Breast epithelium (tissue), 4 donors: Measurements from ENCODE around the gene PAIP2. TPM values are rescaled to one million over a fixed set of nuclear protein-coding genes. Genes with fewer than 3 reads are reported as not detected.
A peak's percentile ranks its signal among the peaks of the same experiment; 100 is the strongest.

Experiments used
- DNase-seq, 2 donors: peaks; one replicate each; pipeline ENCODE4 v3.0.0-alpha.2; 2019; ENCODE audit warnings: low spot score in 2 of 2
- H3K27ac ChIP-seq, 2 donors: fragments of 200-600 bp; sonication (generic) in 1 of 2; one replicate each; pipeline ENCODE4 v1.5.1; 2016 to 2019; ENCODE audit warnings: mild to moderate bottlenecking in 1 of 2
- H3K27me3 ChIP-seq, 2 donors: fragments of 200-600 bp; sonication (generic) in 1 of 2; one replicate each; pipeline versions ENCODE4 v1.5.1 to v1.6.0; 2017 to 2019; ENCODE audit warnings: control low read depth in 1 of 2, mild to moderate bottlenecking in 1 of 2
- H3K36me3 ChIP-seq: fragments of 200-600 bp; one replicate; pipeline ENCODE4 v1.5.1; 2019
- H3K4me1 ChIP-seq, 2 donors: fragments of 200-600 bp; sonication (generic); one replicate each; pipeline ENCODE4 v1.5.1; 2016 to 2019; ENCODE audit warnings: control low read depth in 1 of 2
- H3K4me3 ChIP-seq, 3 donors: fragments of 200-600 bp; sonication (generic); 1 replicate in 2 of 3; 2 replicates in 1 of 3; pipeline ENCODE4 v1.5.1; 2016 to 2019; ENCODE audit warnings: mild to moderate bottlenecking in 3 of 3, moderate library complexity in 2 of 3
- H3K9me3 ChIP-seq, 2 donors: fragments of 200-600 bp; sonication (generic) in 1 of 2; one replicate each; pipeline ENCODE4 v1.5.1; 2016 to 2019; ENCODE audit warnings: control low read depth in 1 of 2
- POLR2A ChIP-seq: fragments of 450-650 bp; IDR thresholded peaks from one replicate; pipeline ENCODE4 v1.6.1; 2016; ENCODE audit warnings: antibody characterized with exemption, mild to moderate bottlenecking, moderate library complexity
- POLR2AphosphoS5 ChIP-seq, 3 donors: sonication (generic); formaldehyde crosslinking; IDR thresholded peaks; one replicate each; pipeline ENCODE4 v1.6.1; 2017; ENCODE audit warnings: antibody characterized with exemption in 3 of 3
- intact Hi-C: fragments of 100-400 bp; cut with DNase I; formaldehyde crosslinking; loops from one replicate; pipeline ENCODE4 v1.15.1; 2023; ENCODE audit warnings: low total_unique reads
- total RNA-seq, 3 donors: library from RNA; depleted of rRNA; stranded (reverse); fragments of >200 nt; gene quantifications; one replicate each; pipeline ENCODE4 v1.1.0, GENCODE V29; 2016
- TF ChIP-seq, protein P1 (sequence below), 3 donors: fragments of 450-650 bp; IDR thresholded peaks; one replicate each; pipeline ENCODE4 v1.5.1; 2016 to 2017; ENCODE audit warnings: antibody characterized with exemption in 3 of 3, mild to moderate bottlenecking in 3 of 3, moderate library complexity in 3 of 3

The PAIP2 gene, protein sequence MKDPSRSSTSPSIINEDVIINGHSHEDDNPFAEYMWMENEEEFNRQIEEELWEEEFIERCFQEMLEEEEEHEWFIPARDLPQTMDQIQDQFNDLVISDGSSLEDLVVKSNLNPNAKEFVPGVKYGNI
- total RNA-seq: 10 to 100 TPM; 86.3 to 95.4 (median 95.0) TPM

DNA sequence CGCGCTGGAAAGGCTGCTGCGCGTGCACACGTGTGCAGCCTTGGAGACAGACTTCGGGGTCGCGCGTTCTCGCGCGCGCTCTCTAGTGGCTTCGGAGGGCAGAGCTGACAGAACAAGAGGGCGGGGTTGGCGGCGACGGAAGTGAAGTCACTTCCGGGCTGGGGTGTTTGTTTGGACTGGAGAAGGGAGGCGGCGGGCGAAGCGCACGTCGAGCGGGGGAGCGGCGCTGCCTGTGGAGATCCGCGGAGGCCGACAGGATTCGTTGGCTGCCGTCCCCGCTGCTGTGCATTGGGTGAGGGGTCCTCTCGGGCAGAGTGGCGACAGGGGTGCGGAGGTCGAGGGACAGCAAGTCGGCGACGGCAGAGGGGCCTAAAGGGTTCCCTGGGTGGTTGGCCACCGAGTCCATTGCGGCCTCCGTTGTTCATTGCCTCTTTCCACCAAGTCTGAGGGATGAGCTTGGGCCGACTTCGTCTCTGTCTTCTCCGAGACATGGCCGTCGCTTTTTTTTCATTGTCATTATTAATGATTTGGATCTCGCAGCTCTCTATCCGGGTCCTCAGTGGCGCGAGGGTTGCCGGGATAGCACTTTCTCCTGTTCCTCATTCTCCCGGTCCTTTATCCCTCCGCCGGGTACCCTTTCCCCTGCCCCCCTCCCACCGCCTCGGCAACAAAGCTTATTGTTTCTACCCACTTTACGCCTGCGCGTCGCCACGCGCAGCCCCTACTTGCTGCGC is at the start of gene PAIP2:
PAIP2 (plus strand) TSS at position 166 of the 734 bp plus-strand sequence. CDS start 21,931 bp downstream, outside the sequence.
- TF ChIP-seq POLR2AphosphoS5 (IDR thresholded peaks at IDR 0.05) (peak; percentile 96 to 99 (median 99)), POLR2A (peak; percentile 93)
- TF ChIP-seq, protein P1, sequence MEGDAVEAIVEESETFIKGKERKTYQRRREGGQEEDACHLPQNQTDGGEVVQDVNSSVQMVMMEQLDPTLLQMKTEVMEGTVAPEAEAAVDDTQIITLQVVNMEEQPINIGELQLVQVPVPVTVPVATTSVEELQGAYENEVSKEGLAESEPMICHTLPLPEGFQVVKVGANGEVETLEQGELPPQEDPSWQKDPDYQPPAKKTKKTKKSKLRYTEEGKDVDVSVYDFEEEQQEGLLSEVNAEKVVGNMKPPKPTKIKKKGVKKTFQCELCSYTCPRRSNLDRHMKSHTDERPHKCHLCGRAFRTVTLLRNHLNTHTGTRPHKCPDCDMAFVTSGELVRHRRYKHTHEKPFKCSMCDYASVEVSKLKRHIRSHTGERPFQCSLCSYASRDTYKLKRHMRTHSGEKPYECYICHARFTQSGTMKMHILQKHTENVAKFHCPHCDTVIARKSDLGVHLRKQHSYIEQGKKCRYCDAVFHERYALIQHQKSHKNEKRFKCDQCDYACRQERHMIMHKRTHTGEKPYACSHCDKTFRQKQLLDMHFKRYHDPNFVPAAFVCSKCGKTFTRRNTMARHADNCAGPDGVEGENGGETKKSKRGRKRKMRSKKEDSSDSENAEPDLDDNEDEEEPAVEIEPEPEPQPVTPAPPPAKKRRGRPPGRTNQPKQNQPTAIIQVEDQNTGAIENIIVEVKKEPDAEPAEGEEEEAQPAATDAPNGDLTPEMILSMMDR (IDR thresholded peaks at IDR 0.05): peak; percentile 51 to 86 (median 57)
- Histone ChIP-seq H3K9me3 (no peaks in the 10 kb centered on the region), H3K27me3 (no peaks in the 10 kb centered on the region), H3K36me3 (no peaks in the 10 kb centered on the region), H3K27ac (peak within 1 kb of the TSS; percentile 98 to 100), H3K4me1 (peaks cover 0 to 4% of the 10 kb centered on the region in 2 donors), H3K4me3 (peak within 1 kb of the TSS; percentile 74 to 99 (median 95))
- DNase-seq: peak; percentile 97 to 98
- intact Hi-C loops: no loop called here

DNA sequence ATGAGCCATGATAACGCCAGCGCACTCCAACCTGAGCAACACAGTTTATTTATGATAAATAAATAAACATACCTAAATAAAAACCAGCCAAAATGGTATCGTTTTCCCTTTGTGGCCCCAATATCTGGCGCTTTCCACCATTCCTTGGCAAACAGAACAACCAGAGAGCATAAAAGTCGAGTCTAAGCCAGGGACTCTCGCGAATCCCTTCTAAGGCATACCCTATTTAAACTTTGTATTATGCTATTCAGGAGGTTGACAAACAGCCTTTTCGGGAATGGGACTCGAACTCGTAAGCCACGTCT is 48.5 kb upstream of the PAIP2 start:
- Histone ChIP-seq H3K4me1 (peaks cover 0 to 13% of the 10 kb centered on the region in 2 donors), H3K9me3 (no peaks in the 10 kb centered on the region), H3K36me3 (no peaks in the 10 kb centered on the region), H3K27me3 (no peaks in the 10 kb centered on the region), H3K27ac (peak overlapping the region; percentile 100), H3K4me3 (peak overlapping the region; percentile 86 to 99 (median 91))
- no peak for TF ChIP-seq POLR2AphosphoS5 (IDR thresholded peaks at IDR 0.05)
- TF ChIP-seq POLR2A: no peak
- TF ChIP-seq, protein P1 (IDR thresholded peaks at IDR 0.05): no peak
- intact Hi-C loops: loop anchor here (5.0 to 10.0 kb wide), 2 partner anchors 102 to 1364 kb away; partner anchors contain the start of gene PROB1
- no peak for DNase-seq

DNA sequence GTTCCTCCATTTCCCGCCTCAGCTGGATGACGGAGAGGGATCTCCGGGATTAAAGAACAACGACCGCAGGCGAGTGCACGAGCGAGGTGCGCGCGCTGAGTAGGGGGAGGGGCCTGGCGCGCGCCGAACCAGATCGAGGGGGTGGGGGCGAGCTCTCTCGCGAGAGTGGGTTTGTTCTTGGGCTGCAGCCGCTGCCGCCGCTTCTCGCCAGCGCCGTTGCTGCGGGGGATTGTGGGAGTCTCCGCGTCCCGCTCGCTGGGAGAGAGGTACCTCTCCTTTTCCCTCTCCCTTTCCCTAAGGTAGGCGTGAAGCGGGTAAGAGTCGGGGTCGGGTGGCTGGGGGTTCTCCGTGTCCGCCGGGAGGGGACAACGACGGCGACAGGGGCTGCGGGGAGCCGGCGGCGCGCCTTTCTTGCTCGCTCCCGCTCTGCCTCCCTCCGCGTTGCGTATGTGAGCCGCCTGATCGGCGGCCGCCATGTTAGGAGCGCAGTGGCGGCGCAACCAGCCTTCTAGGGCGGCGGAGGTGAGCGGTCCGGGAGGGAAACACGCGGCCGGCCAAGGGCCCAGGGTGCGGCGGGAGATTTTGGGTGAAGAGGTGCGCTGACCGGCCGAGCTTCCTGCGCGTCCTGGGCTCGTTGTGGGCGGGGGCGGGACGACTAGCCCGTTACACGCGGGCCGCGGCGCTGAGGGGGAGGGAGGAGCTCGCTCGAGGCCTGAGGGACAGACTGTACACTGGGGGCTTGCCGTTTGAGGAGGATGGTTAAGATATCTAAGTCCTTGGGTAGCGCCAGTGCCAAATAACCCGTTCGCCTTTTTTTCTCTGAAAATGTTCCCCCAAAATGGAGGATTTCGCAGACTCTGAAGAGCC is 47.9 kb upstream of the PAIP2 start, which contains the start of gene MATR3:
MATR3 (plus strand) TSS at position 234 of the 867 bp plus-strand sequence. CDS start 13,676 bp downstream, outside the sequence.
- TF ChIP-seq POLR2AphosphoS5 (IDR thresholded peaks at IDR 0.05): peak; percentile 98 to 100 (median 99)
- TF ChIP-seq, protein P1 (IDR thresholded peaks at IDR 0.05): no peak
- peak; percentile 99 for TF ChIP-seq POLR2A
- peak within 1 kb of the TSS; percentile 100 for H3K27ac ChIP-seq
- intact Hi-C loops: loop anchor here (5.0 to 10.0 kb wide), 2 partner anchors 101 to 1364 kb away; partner anchors contain the start of gene PROB1
- peak; percentile 95 to 98 for DNase-seq
- H3K36me3 ChIP-seq: no peaks in the 10 kb centered on the region
- no peaks in the 10 kb centered on the region for H3K27me3 ChIP-seq
- peak within 1 kb of the TSS; percentile 86 to 99 (median 91) for H3K4me3 ChIP-seq
- no peaks in the 10 kb centered on the region for H3K9me3 ChIP-seq
- peaks cover 0 to 17% of the 10 kb centered on the region in 2 donors for H3K4me1 ChIP-seq

DNA sequence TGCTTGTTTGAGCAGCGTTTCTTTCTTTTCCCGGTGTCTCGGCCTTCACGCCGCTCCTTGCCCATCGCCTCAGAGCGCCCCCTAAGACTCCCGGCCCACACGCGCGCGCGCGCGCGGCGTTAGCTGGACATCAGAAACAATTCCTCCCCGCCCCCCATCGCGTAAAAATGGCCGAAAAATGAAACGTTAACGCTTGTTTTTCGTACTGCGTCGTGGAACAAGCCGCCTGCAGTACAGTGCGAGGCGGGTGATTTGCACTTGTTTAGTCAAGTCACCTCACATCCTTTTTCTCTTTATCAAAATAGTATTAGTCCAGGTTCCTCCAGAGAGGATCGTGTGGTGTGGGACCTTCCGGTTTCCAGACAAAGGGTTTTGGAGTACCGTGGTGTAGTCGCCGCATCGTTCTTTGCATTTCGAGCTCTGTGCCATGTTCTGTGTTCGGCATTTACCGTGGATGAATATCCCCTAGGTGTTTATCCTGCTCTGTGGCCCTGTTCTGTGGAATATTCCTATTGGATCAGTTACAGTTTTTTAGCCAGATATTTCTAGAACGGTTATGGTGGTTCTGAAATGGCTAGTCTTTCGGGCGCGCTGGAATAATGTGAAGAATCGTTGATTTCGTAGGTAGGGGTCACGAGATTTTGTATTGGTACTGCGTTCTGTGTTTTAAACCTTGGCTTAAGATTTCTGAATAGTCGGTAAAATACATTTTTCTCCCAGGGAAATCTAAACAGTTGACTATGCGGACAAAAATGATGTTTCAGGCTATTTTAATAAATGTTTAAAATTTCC is 47.1 kb upstream of the PAIP2 start:
- H3K4me1 ChIP-seq: peaks cover 0 to 17% of the 10 kb centered on the region in 2 donors
- no peaks in the 10 kb centered on the region for H3K9me3 ChIP-seq
- peak overlapping the region; percentile 86 to 99 (median 91) for H3K4me3 ChIP-seq
- peak; percentile 57 to 69 for DNase-seq
- intact Hi-C loops: loop anchor here (5.0 to 10.0 kb wide), 2 partner anchors 100 to 1363 kb away; partner anchors contain the start of gene PROB1
- no peak for TF ChIP-seq POLR2A
- TF ChIP-seq POLR2AphosphoS5 (IDR thresholded peaks at IDR 0.05): peak in 2 of 3 donors; percentile 9 to 54
- H3K27me3 ChIP-seq: no peaks in the 10 kb centered on the region
- peak overlapping the region; percentile 100 for H3K27ac ChIP-seq
- no peaks in the 10 kb centered on the region for H3K36me3 ChIP-seq
